H1 (cell line): ENCODE measurements around the gene CHST11. TPM values are rescaled to one million over a fixed set of nuclear protein-coding genes. Genes with fewer than 3 reads are reported as not detected.

Source experiments
- CTCF ChIA-PET: fragments of 300-600 bp; sonication (Branson Sonifier 250); formaldehyde crosslinking; loops from one replicate; lab custom pipeline; 2021; ENCODE audit not compliant: partially characterized antibody; lab: Charles Lee
- POLR2A ChIA-PET: fragments of 300-600 bp; sonication (Branson Sonifier 250); formaldehyde crosslinking; loops from one replicate; lab custom pipeline; 2021; ENCODE audit warnings: inconsistent platforms; ENCODE audit not compliant: partially characterized antibody; lab: Charles Lee
- DNase-seq, 2 experiments: peaks; one replicate each; pipeline versions ENCODE4 v3.0.0 to v3.0.0-alpha.2; 2010 to 2022; ENCODE audit warnings: low spot score in 2 of 2, low read depth in 1 of 2, mixed read lengths in 1 of 2
- FAIRE-seq: peaks from 2 replicates; lab custom pipeline; 2011; peaks lifted over from hg19 to GRCh38; lab: Jason Lieb, UNC
- H2AFZ ChIP-seq: 2 replicates; pipeline ENCODE4 v1.8.1; 2012; ENCODE audit warnings: low read length, inconsistent platforms
- H2AK5ac ChIP-seq: 2 replicates; pipeline ENCODE4 v1.6.1; 2013; ENCODE audit warnings: low read depth, low read length
- H2BK120ac ChIP-seq: replicated peaks from 2 replicates; pipeline ENCODE3; 2013; ENCODE audit warnings: low read depth, low read length, inconsistent platforms
- H2BK12ac ChIP-seq: 2 replicates; pipeline ENCODE4 v1.6.1; 2013; ENCODE audit warnings: low read depth, low read length
- H2BK15ac ChIP-seq: 2 replicates; pipeline ENCODE4 v1.6.1; 2013; ENCODE audit warnings: low read length
- H2BK20ac ChIP-seq: 2 replicates; pipeline ENCODE4 v1.6.1; 2013; ENCODE audit warnings: low read length
- H2BK5ac ChIP-seq: 2 replicates; pipeline ENCODE4 v1.6.1; 2013; ENCODE audit warnings: low read depth, low read length
- H3K14ac ChIP-seq: 2 replicates; pipeline ENCODE4 v1.6.1; 2013; ENCODE audit warnings: inconsistent platforms; ENCODE audit not compliant: insufficient read length
- H3K18ac ChIP-seq: 2 replicates; pipeline ENCODE4 v1.6.1; 2013; ENCODE audit warnings: low read length; ENCODE audit errors: extremely low read depth
- H3K23ac ChIP-seq: 2 replicates; pipeline ENCODE4 v1.6.1; 2013; ENCODE audit warnings: inconsistent platforms; ENCODE audit not compliant: insufficient read length
- H3K23me2 ChIP-seq: 2 replicates; pipeline ENCODE4 v1.6.1; 2013; ENCODE audit warnings: low read depth, low read length
- H3K27ac ChIP-seq: 2 replicates; pipeline ENCODE4 v1.6.1; 2011; ENCODE audit warnings: low read depth, low read length, inconsistent platforms
- H3K27me3 ChIP-seq, 4 experiments: replicated peaks in 1 of 4; 1 replicate in 1 of 4; 2 replicates in 3 of 4; pipeline versions ENCODE4 v1.6.1 to v1.8.1; 2011 to 2013; ENCODE audit warnings: low read length in 3 of 4, mild to moderate bottlenecking in 3 of 4, inconsistent platforms in 2 of 4, mixed read lengths in 2 of 4, moderate library complexity in 1 of 4; ENCODE audit not compliant: control insufficient read depth in 3 of 4, insufficient read depth in 3 of 4; ENCODE audit errors: extremely low read depth in 1 of 4
- H3K36me3 ChIP-seq, 4 experiments: 2 replicates each; pipeline versions ENCODE4 v1.6.1 to v1.8.1; 2011 to 2013; ENCODE audit warnings: mild to moderate bottlenecking in 4 of 4, low read length in 3 of 4, moderate library complexity in 2 of 4, control low read depth in 1 of 4, inconsistent platforms in 1 of 4; ENCODE audit not compliant: insufficient read depth in 4 of 4, control insufficient read depth in 2 of 4
- H3K4ac ChIP-seq: replicated peaks from 2 replicates; pipeline ENCODE3; 2013; ENCODE audit warnings: low read length, low read depth, mixed read lengths, inconsistent platforms; ENCODE audit not compliant: insufficient read length
- H3K4me1 ChIP-seq, 4 experiments: replicated peaks in 1 of 4; 1 replicate in 1 of 4; 2 replicates in 3 of 4; pipeline versions ENCODE4 v1.6.1 to v1.8.1; 2011 to 2013; ENCODE audit warnings: low read length in 3 of 4, inconsistent platforms in 2 of 4, mixed read lengths in 1 of 4; ENCODE audit not compliant: insufficient read depth in 4 of 4, control insufficient read depth in 3 of 4
- H3K4me2 ChIP-seq, 2 experiments: 2 replicates each; pipeline versions ENCODE4 v1.6.1 to v1.8.1; 2011 to 2013; ENCODE audit warnings: low read depth in 2 of 2, low read length in 2 of 2, control low read depth in 1 of 2, inconsistent platforms in 1 of 2, mild to moderate bottlenecking in 1 of 2; ENCODE audit not compliant: insufficient read depth in 1 of 2
- H3K4me3 ChIP-seq, 4 experiments: fragments of 200-600, 300-600 bp in 1 of 4; sonication (generic), shearing (Covaris generic), sonication (Bioruptor Twin) in 1 of 4; 2 replicates each; pipeline versions ENCODE4 v1.5.1 to v1.8.1; 2011 to 2016; ENCODE audit warnings: low read length in 4 of 4, low read depth in 3 of 4, control low read depth in 2 of 4, inconsistent platforms in 2 of 4, mild to moderate bottlenecking in 2 of 4, mixed read lengths in 1 of 4, moderate library complexity in 1 of 4; ENCODE audit not compliant: insufficient read depth in 2 of 4; ENCODE audit errors: extremely low read depth in 1 of 4
- H3K56ac ChIP-seq: replicated peaks from 2 replicates; pipeline ENCODE3; 2013; ENCODE audit warnings: low read depth, mild to moderate bottlenecking, mixed read lengths, low read length, inconsistent platforms; ENCODE audit not compliant: insufficient read length
- H3K79me1 ChIP-seq: 2 replicates; pipeline ENCODE4 v1.6.1; 2013; ENCODE audit warnings: low read depth, low read length, control low read depth
- H3K79me2 ChIP-seq, 2 experiments: 2 replicates each; pipeline versions ENCODE4 v1.6.1 to v1.8.1; 2012 to 2013; ENCODE audit warnings: low read length in 2 of 2, mild to moderate bottlenecking in 2 of 2, inconsistent platforms in 1 of 2; ENCODE audit not compliant: insufficient read depth in 2 of 2, control insufficient read depth in 1 of 2
- H3K9ac ChIP-seq, 4 experiments: replicated peaks in 1 of 4; 1 replicate in 1 of 4; 2 replicates in 3 of 4; pipeline versions ENCODE4 v1.6.1 to v1.8.1; 2011 to 2013; ENCODE audit warnings: low read depth in 3 of 4, low read length in 3 of 4, control low read depth in 2 of 4, mild to moderate bottlenecking in 2 of 4, moderate library complexity in 2 of 4, inconsistent platforms in 1 of 4; ENCODE audit errors: extremely low read depth in 1 of 4
- H3K9me3 ChIP-seq, 2 experiments: 2 replicates each; pipeline versions ENCODE4 v1.6.1 to v1.8.1; 2012 to 2013; ENCODE audit warnings: mild to moderate bottlenecking in 2 of 2, moderate library complexity in 2 of 2, control low read depth in 1 of 2, inconsistent platforms in 1 of 2, low read depth in 1 of 2, low read length in 1 of 2, mixed read lengths in 1 of 2; ENCODE audit not compliant: insufficient read depth in 2 of 2
- H4K20me1 ChIP-seq, 2 experiments: replicated peaks in 1 of 2; 2 replicates each; pipeline versions ENCODE3 to v1.8.1; 2011 to 2013; ENCODE audit warnings: inconsistent platforms in 2 of 2, low read length in 2 of 2, mild to moderate bottlenecking in 1 of 2; ENCODE audit not compliant: insufficient read depth in 2 of 2, control insufficient read depth in 1 of 2
- H4K5ac ChIP-seq: 2 replicates; pipeline ENCODE4 v1.6.1; 2013; ENCODE audit warnings: low read length, low read depth, mixed read lengths, inconsistent platforms; ENCODE audit not compliant: insufficient read length
- H4K8ac ChIP-seq: 2 replicates; pipeline ENCODE4 v1.8.0; 2013; ENCODE audit warnings: mild to moderate bottlenecking, moderate library complexity, low read length, inconsistent platforms; ENCODE audit not compliant: insufficient read depth; ENCODE audit errors: extremely low read depth
- H4K91ac ChIP-seq: replicated peaks from 2 replicates; pipeline ENCODE3; 2013; ENCODE audit warnings: low read length, mixed read lengths, inconsistent platforms; ENCODE audit not compliant: insufficient read length
- CHD2 ChIP-seq: IDR thresholded peaks from 2 replicates; pipeline ENCODE4 v1.6.1; 2012; ENCODE audit warnings: low read length, improper control_type of control experiment
- EZH2 ChIP-seq: fragments of 200-600 bp; sonication (generic); IDR thresholded peaks from 2 replicates; pipeline ENCODE4 v1.7.1; 2012; ENCODE audit warnings: low read depth, mild to moderate bottlenecking, moderate library complexity, low read length, inconsistent platforms; ENCODE audit not compliant: severe bottlenecking
- GABPA ChIP-seq: IDR thresholded peaks from 2 replicates; pipeline ENCODE4 v1.6.1; 2011; ENCODE audit warnings: mild to moderate bottlenecking, low read length, moderate library complexity, borderline replicate concordance; ENCODE audit not compliant: insufficient read depth
- HDAC2 ChIP-seq, 2 experiments: fragments of 300-600 bp in 1 of 2; sonication (generic) in 1 of 2; IDR thresholded peaks; 2 replicates each; pipeline ENCODE4 v1.6.1; 2011 to 2012; ENCODE audit warnings: low read depth in 2 of 2, low read length in 2 of 2, mild to moderate bottlenecking in 2 of 2, moderate library complexity in 2 of 2, borderline replicate concordance in 1 of 2, inconsistent platforms in 1 of 2
- HDAC6 ChIP-seq: IDR thresholded peaks from one replicate; pipeline ENCODE4 v1.7.1; 2012; ENCODE audit warnings: low read depth, mild to moderate bottlenecking, inconsistent platforms, low read length, moderate library complexity
- KDM5A ChIP-seq: fragments of 200-600 bp; IDR thresholded peaks from 2 replicates; pipeline ENCODE4 v1.7.1; 2012; ENCODE audit warnings: mild to moderate bottlenecking, low read length, inconsistent platforms, mixed read lengths
- MAFK ChIP-seq: IDR thresholded peaks from 2 replicates; pipeline ENCODE4 v1.6.1; 2012; ENCODE audit warnings: low read depth, mild to moderate bottlenecking, improper control_type of control experiment, low read length
- POU5F1 ChIP-seq: IDR thresholded peaks from 2 replicates; pipeline ENCODE4 v1.6.1; 2011; ENCODE audit warnings: low read depth, mild to moderate bottlenecking, low read length, moderate library complexity
- RNF2 ChIP-seq: fragments of 200-900, 300-1000 bp; sonication (generic); IDR thresholded peaks from 2 replicates; pipeline ENCODE4 v1.7.1; 2016; ENCODE audit warnings: borderline replicate concordance, low read depth, mild to moderate bottlenecking, antibody characterized with exemption, low read length; ENCODE audit not compliant: poor library complexity, severe bottlenecking; ENCODE audit errors: missing control alignments
- SIRT6 ChIP-seq: IDR thresholded peaks from one replicate; pipeline ENCODE4 v1.7.1; 2012; ENCODE audit warnings: low read length, inconsistent platforms
- SP4 ChIP-seq: IDR thresholded peaks from 2 replicates; pipeline ENCODE4 v1.6.1; 2012; ENCODE audit warnings: low read length, inconsistent platforms
- TAF7 ChIP-seq: optimal IDR thresholded peaks from 2 replicates; pipeline ENCODE3; 2011; ENCODE audit warnings: low read depth, mild to moderate bottlenecking, inconsistent platforms, low read length, moderate library complexity, borderline replicate concordance
- TEAD4 ChIP-seq: IDR thresholded peaks from 2 replicates; pipeline ENCODE4 v1.6.1; 2012; ENCODE audit warnings: low read depth, low read length, inconsistent platforms, mixed read lengths
- ZNF274 ChIP-seq: IDR thresholded peaks from 2 replicates; pipeline ENCODE4 v1.7.0; 2012; ENCODE audit warnings: low read length, borderline replicate concordance; ENCODE audit errors: extremely low read depth
- WGBS, 2 experiments: shearing (Covaris generic) in 1 of 2; methylation state at CpG; one replicate each; pipeline versions ENCODE4 v1.1.6 to v1.1.7; 2013 to 2015; ENCODE audit warnings: low lambda C conversion rate in 2 of 2, mixed read lengths in 2 of 2, inconsistent platforms in 1 of 2, low coverage in 1 of 2, missing lambda C conversion rate in 1 of 2; ENCODE audit not compliant: insufficient replicate concordance in 2 of 2, insufficient coverage in 1 of 2, insufficient read length in 1 of 2; ENCODE audit errors: extremely low coverage in 1 of 2, missing lambda C conversion rate in 1 of 2; 5-methylcytosine and 5-hydroxymethylcytosine counted together
- polyA plus RNA-seq, 7 experiments: library from polyadenylated mRNA; depleted of rRNA in 3 of 7; stranded (reverse) in 5 of 7; unstranded in 2 of 7; fragments of >200 nt in 5 of 7; fragments of 200-250 nt in 2 of 7; gene quantifications; 1 replicate in 5 of 7; 2 replicates in 1 of 7; 4 replicates in 1 of 7; pipeline versions ENCODE4 v1.2.1 to v1.2.3, GENCODE V29; 2011 to 2013; ENCODE audit warnings: missing spikeins in 2 of 7, mixed read lengths in 2 of 7
- total RNA-seq: library from RNA; stranded (reverse); fragmentation: NEBNext Ultra II Directional; extraction: Animal tissue kit (Norgen Biotek cat#: 25700); gene quantifications from 2 replicates; pipeline ENCODE4 v1.2.1, GENCODE V29; 2021

CHST11 gene
- total and polyA plus RNA-seq, 2 of the 8 experiments (the other 6 are each of a cell fraction or from before 2014, with no cell fraction given): 14.4 to 20.8 TPM

- Histone ChIP-seq H4K8ac (no peak overlapping the region), H4K91ac (no peak overlapping the region), H4K5ac (no peak overlapping the region), H3K4ac (no peak overlapping the region), H3K9me3 (no peaks in the 10 kb centered on the region), H3K4me2 (no peak overlapping the region), H2BK5ac (no peak overlapping the region), H4K20me1 (peaks cover 0 to 1% of the 10 kb centered on the region in 2 experiments), H3K36me3 (no peaks in the 10 kb centered on the region; a peak in 1 of 8 replicates), H2BK20ac (no peak overlapping the region), H3K18ac (no peak overlapping the region), H3K79me1 (no peaks in the 10 kb centered on the region), H3K23ac (no peak overlapping the region), H3K9ac (no peak overlapping the region), H3K4me3 (no peak overlapping the region), H3K14ac (no peak overlapping the region), H2BK15ac (no peak overlapping the region), H3K27me3 (no peaks in the 10 kb centered on the region), H3K56ac (no peak overlapping the region), H3K4me1 (peaks cover 0 to 18% (median 7%) of the 10 kb centered on the region in 4 experiments; a peak in 6 of 7 replicates), H2AFZ (no peak overlapping the region), H3K79me2 (no peaks in the 10 kb centered on the region), H2AK5ac (no peak overlapping the region), H3K27ac (no peak overlapping the region), H2BK12ac (no peak overlapping the region), H2BK120ac (no peak overlapping the region), H3K23me2 (no peaks in the 10 kb centered on the region)
- DNase-seq (no peak), FAIRE-seq (no peak)
- ChIA-PET CTCF (no interaction called here), POLR2A (no interaction called here)
- 89% methylated on average over 1 of the region's 1 CpG; no CpG with 5 or more reads in 1 of the 2 experiments for WGBS, 2 experiments
- no peak for TF ChIP-seq HDAC6
- no peak for TF ChIP-seq SP4
- no peak for TF ChIP-seq GABPA
- no peak for TF ChIP-seq MAFK
- TF ChIP-seq EZH2: no peak
- TF ChIP-seq ZNF274: no peak
- TF ChIP-seq HDAC2 (IDR thresholded peaks at IDR 0.05; ENCODE audit: borderline replicate concordance in 1 of 2, low read depth in 2 of 2, low read length in 2 of 2): no peak
- TF ChIP-seq TEAD4: no peak
- TF ChIP-seq POU5F1: no peak
- no peak for TF ChIP-seq CHD2
- TF ChIP-seq KDM5A: no peak
- TF ChIP-seq SIRT6: no peak
- no peak for TF ChIP-seq RNF2
- no peak for TF ChIP-seq TAF7
Observed at GRCh38 chr12:104700324-104700723, 243.6 kb downstream of the CHST11 start.
